Progenitor cell of endocrine pancreas (in vitro differentiated cells): ENCODE measurements around the gene UPF2. TPM values are rescaled to one million over a fixed set of nuclear protein-coding genes. Genes with fewer than 3 reads are reported as not detected.

Experiments
- DNase-seq: peaks from one replicate; pipeline ENCODE4 v3.0.0; 2021; ENCODE audit warnings: low spot score; ENCODE audit not compliant: unreplicated experiment
- H3K27ac Mint-ChIP-seq: 2 replicates; pipeline ENCODE4 v1.8.0; 2021; ENCODE audit warnings: mild to moderate bottlenecking, moderate library complexity, mixed read lengths
- H3K27me3 Mint-ChIP-seq: 2 replicates; pipeline ENCODE4 v1.8.0; 2021; ENCODE audit warnings: mixed read lengths
- H3K36me3 Mint-ChIP-seq: 2 replicates; pipeline ENCODE4 v1.8.0; 2022; ENCODE audit warnings: mixed read lengths; ENCODE audit not compliant: insufficient read depth
- H3K4me1 Mint-ChIP-seq: 2 replicates; pipeline ENCODE4 v1.8.0; 2021; ENCODE audit warnings: low read depth, mixed read lengths
- H3K4me3 Mint-ChIP-seq: 2 replicates; pipeline ENCODE4 v1.8.0; 2021; ENCODE audit warnings: low read depth, mild to moderate bottlenecking, moderate library complexity, mixed read lengths
- H3K9me3 Mint-ChIP-seq: 2 replicates; pipeline ENCODE4 v1.8.0; 2021; ENCODE audit warnings: low read depth, mixed read lengths
- total RNA-seq: library from RNA; stranded (reverse); gene quantifications from 2 replicates; pipeline ENCODE4 v1.2.1, GENCODE V29; 2021
- TF ChIP-seq, protein P1 (sequence below): fragments of 200-600 bp; sonication (generic); IDR thresholded peaks from one replicate; pipeline ENCODE4 v1.5.0; 2021; ENCODE audit warnings: antibody characterized with exemption, mild to moderate bottlenecking; ENCODE audit not compliant: unreplicated experiment

UPF2 gene
- total RNA-seq, 1 donor from 2014 or later = 31.0 TPM

DNA sequence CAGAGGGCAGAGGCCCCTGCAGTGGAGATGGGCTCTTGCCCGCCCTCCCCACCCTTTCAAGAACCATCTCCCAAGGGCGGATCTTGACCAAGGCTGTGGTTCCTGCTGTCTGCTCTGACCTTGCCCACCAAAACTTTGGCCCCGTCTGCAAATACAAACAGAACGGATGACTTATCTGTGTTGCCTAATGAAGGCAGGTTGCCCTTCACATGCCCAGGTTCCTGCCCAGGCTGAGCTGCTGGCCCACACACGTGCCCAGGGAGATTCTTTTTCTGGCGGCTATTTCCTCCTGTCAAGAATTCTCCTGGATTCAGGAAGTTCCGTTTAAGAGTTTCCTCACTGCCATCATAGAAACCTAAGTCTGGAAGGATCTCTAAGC lies 141.2 kb downstream of the UPF2 start:
- Mint-ChIP-seq H3K9me3 (no peaks in the 10 kb centered on the region), H3K4me3 (no peak overlapping the region), H3K4me1 (peaks cover 6% of the 10 kb centered on the region), H3K36me3 (no peaks in the 10 kb centered on the region), H3K27ac (no peak overlapping the region), H3K27me3 (no peaks in the 10 kb centered on the region)
- TF ChIP-seq, protein P1, sequence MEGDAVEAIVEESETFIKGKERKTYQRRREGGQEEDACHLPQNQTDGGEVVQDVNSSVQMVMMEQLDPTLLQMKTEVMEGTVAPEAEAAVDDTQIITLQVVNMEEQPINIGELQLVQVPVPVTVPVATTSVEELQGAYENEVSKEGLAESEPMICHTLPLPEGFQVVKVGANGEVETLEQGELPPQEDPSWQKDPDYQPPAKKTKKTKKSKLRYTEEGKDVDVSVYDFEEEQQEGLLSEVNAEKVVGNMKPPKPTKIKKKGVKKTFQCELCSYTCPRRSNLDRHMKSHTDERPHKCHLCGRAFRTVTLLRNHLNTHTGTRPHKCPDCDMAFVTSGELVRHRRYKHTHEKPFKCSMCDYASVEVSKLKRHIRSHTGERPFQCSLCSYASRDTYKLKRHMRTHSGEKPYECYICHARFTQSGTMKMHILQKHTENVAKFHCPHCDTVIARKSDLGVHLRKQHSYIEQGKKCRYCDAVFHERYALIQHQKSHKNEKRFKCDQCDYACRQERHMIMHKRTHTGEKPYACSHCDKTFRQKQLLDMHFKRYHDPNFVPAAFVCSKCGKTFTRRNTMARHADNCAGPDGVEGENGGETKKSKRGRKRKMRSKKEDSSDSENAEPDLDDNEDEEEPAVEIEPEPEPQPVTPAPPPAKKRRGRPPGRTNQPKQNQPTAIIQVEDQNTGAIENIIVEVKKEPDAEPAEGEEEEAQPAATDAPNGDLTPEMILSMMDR = no peak
- no peak for DNase-seq

DNA sequence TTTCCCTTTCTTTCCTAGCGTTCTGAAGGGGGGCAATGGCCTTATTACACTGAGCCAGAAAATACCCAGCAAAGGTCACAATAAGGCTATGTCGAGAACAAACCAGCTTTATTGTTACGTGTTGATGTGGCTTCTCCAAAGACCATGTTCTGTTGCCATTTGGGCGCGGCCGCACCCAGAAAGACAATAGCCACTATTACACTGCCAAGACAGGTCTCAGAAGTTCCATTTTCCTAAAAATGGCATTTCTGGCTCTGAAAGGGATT lies 141.6 kb downstream of the UPF2 start:
- Mint-ChIP-seq H3K27me3 (no peaks in the 10 kb centered on the region), H3K4me1 (peaks cover 6% of the 10 kb centered on the region), H3K36me3 (no peaks in the 10 kb centered on the region), H3K4me3 (no peak overlapping the region), H3K27ac (no peak overlapping the region), H3K9me3 (no peaks in the 10 kb centered on the region)
- TF ChIP-seq, protein P1 = no peak
- no peak for DNase-seq

DNA sequence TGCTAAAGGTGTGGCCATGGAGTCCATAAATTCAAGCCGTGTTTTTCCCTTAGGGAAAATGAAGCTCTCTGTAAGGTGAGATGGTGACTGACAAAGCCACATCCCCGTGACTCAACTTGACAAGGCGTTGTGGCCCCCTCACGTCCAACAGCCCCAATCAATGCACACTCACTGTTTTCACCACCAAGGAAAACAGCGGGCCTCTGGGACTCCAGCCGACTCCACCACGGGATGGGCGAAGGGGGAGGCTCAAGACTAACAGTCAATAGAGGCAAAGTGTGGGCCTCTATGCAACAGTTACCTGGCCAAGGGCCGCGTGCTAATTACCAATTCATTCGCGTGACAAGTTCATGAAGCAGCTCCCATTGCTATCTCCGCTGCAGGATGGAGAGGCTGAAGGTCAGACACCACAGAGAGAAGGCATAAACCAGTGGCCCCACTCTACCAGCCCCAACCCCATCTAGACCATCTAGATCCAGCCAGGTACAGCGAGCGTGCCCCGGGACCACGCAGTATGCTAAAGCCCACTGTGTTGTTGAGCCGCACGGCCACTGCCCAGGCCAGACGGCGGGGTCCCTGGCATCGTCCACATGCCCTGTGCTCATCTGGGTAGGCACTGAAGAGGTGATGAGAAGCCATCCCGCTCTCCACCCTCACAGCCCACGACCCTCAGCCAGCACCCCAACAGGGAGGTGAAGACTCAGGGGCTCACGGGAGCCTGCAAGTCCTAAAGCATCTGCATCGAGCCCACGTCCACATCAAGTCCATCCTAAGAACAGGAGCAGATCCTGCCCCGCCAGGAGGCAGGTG lies 143.3 kb downstream of the UPF2 start:
- Mint-ChIP-seq H3K36me3 (no peaks in the 10 kb centered on the region), H3K4me3 (no peak overlapping the region), H3K27ac (no peak overlapping the region), H3K27me3 (no peaks in the 10 kb centered on the region), H3K4me1 (peaks cover 6% of the 10 kb centered on the region), H3K9me3 (no peaks in the 10 kb centered on the region)
- TF ChIP-seq, protein P1 = no peak
- DNase-seq = no peak

DNA sequence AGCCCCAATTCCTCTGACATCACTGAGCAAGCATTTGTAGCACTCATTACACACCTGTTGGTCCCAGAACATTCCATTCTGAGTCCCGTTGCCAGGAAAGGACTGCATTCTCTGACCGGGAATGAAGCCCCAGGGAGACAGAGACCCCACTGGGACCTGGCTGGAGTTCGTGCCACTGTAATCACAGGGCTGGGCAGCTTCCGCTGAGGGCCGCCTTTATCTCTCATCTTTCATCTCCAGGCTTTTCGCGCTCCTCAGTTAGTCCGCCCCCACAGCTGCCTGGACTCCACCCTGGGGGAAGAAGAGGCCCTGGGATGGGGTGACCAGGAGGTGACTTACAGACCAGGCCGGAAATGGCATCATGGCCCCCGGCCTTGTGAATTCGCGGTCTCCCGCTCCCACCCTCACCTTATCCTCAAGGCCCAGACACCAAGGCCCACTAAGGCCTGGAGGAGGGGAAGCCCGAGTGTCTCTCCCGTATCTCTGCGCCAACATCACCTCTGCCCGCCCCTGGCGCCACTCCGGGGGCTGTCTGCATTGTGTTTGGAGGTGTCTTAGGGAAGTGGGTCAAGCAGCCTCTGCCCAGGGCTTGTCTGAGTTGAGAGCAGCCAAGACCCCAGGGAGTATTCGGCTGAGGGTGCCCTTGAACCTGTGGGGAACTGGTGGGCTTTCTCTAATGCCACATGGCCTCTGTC lies 144.1 kb downstream of the UPF2 start:
- H3K9me3 Mint-ChIP-seq = no peaks in the 10 kb centered on the region
- no peaks in the 10 kb centered on the region for H3K36me3 Mint-ChIP-seq
- no peaks in the 10 kb centered on the region for H3K27me3 Mint-ChIP-seq
- H3K4me1 Mint-ChIP-seq = peaks cover 6% of the 10 kb centered on the region
- TF ChIP-seq, protein P1 = no peak
- H3K4me3 Mint-ChIP-seq = no peak overlapping the region
- no peak for DNase-seq
- H3K27ac Mint-ChIP-seq = peak overlapping the region; percentile 43

DNA sequence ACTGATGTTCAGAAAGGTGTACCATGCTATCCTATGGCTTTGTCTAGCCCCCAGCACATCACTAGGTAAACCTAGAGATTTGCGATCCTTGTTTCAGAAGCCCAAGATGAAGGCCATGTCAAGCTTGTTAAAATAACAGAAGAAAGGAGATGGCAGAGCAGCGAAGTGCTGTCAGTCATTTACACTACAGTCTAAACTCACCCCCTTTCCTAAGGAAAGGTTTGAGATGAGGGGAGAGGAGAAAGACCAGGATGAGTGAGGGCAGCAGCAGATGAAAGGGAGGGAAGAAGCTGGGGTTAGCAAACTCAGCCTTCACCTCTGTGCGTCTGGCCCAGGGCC lies 144.6 kb downstream of the UPF2 start:
- DNase-seq = no peak
- H3K9me3 Mint-ChIP-seq = no peaks in the 10 kb centered on the region
- no peak overlapping the region for H3K4me3 Mint-ChIP-seq
- H3K36me3 Mint-ChIP-seq = no peaks in the 10 kb centered on the region
- H3K4me1 Mint-ChIP-seq = peaks cover 6% of the 10 kb centered on the region
- no peaks in the 10 kb centered on the region for H3K27me3 Mint-ChIP-seq
- TF ChIP-seq, protein P1 = no peak
- H3K27ac Mint-ChIP-seq = peak overlapping the region; percentile 86
